Measurements from ENCODE around the gene LSR. TPM values are rescaled to one million over a fixed set of nuclear protein-coding genes. Genes with fewer than 3 reads are reported as not detected.

The LSR gene
- polyA plus RNA-seq, 1 experiment: 0.32 TPM

DNA sequence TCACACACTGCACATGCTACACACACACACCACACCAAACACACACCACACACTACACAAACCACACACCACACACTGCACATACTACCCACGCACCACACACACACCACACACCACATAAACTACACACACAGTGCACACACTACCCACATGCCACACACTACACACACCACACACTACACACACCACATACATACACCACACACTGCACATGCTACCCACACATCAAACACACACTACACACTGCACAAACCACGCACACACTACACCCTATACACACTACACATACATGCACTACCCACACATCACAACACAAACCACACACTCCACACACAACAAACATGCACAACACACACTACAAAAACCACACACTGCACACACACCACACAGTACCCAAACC, 49.1 kb downstream of the LSR start:
- Histone ChIP-seq H3K4me3 (ENCODE audit: low read depth, low read length) (no peak overlapping the region), H3K27ac (ENCODE audit: low read depth, low read length) (no peak overlapping the region), H3K9me3 (ENCODE audit: control insufficient read depth, insufficient read depth, low read length) (peaks cover 16% of the 10 kb centered on the region; the same call in 1 of the 2 replicates), H3K27me3 (ENCODE audit: control insufficient read depth, insufficient read depth, low read length) (peaks cover 15% of the 10 kb centered on the region)
- POLR2A ChIA-PET: no interaction called here
- CTCF ChIA-PET: no interaction called here
- DNase-seq (ENCODE audit: low read depth, low spot score): no peak
- TF ChIP-seq, protein P1, sequence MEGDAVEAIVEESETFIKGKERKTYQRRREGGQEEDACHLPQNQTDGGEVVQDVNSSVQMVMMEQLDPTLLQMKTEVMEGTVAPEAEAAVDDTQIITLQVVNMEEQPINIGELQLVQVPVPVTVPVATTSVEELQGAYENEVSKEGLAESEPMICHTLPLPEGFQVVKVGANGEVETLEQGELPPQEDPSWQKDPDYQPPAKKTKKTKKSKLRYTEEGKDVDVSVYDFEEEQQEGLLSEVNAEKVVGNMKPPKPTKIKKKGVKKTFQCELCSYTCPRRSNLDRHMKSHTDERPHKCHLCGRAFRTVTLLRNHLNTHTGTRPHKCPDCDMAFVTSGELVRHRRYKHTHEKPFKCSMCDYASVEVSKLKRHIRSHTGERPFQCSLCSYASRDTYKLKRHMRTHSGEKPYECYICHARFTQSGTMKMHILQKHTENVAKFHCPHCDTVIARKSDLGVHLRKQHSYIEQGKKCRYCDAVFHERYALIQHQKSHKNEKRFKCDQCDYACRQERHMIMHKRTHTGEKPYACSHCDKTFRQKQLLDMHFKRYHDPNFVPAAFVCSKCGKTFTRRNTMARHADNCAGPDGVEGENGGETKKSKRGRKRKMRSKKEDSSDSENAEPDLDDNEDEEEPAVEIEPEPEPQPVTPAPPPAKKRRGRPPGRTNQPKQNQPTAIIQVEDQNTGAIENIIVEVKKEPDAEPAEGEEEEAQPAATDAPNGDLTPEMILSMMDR (IDR thresholded peaks at IDR 0.05; ENCODE audit: low read depth, low read length): no peak

DNA sequence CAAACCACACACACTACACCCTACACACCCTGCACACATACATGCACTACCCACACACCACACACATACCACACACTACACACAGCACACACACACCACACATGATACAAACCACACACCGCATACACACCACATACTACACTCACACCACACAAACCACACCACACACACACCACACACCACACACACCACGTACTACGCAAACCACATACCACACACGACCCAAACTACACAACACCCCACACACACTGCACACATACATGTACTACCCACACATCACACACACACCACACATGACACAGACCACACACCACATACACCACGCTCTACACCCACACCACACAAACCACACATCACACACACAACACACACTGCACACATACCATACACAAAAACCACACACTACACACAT, 49.8 kb downstream of the LSR start:
- POLR2A ChIA-PET: no interaction called here
- no peak overlapping the region for H3K4me3 ChIP-seq (ENCODE audit: low read depth, low read length)
- no peak overlapping the region for H3K27ac ChIP-seq (ENCODE audit: low read depth, low read length)
- TF ChIP-seq, protein P1 (IDR thresholded peaks at IDR 0.05; ENCODE audit: low read depth, low read length): no peak
- peaks cover 16% of the 10 kb centered on the region; the same call in 1 of the 2 replicates for H3K9me3 ChIP-seq (ENCODE audit: control insufficient read depth, insufficient read depth, low read length)
- CTCF ChIA-PET: no interaction called here
- peaks cover 9% of the 10 kb centered on the region for H3K27me3 ChIP-seq (ENCODE audit: control insufficient read depth, insufficient read depth, low read length)
- DNase-seq (ENCODE audit: low read depth, low spot score): no peak

DNA sequence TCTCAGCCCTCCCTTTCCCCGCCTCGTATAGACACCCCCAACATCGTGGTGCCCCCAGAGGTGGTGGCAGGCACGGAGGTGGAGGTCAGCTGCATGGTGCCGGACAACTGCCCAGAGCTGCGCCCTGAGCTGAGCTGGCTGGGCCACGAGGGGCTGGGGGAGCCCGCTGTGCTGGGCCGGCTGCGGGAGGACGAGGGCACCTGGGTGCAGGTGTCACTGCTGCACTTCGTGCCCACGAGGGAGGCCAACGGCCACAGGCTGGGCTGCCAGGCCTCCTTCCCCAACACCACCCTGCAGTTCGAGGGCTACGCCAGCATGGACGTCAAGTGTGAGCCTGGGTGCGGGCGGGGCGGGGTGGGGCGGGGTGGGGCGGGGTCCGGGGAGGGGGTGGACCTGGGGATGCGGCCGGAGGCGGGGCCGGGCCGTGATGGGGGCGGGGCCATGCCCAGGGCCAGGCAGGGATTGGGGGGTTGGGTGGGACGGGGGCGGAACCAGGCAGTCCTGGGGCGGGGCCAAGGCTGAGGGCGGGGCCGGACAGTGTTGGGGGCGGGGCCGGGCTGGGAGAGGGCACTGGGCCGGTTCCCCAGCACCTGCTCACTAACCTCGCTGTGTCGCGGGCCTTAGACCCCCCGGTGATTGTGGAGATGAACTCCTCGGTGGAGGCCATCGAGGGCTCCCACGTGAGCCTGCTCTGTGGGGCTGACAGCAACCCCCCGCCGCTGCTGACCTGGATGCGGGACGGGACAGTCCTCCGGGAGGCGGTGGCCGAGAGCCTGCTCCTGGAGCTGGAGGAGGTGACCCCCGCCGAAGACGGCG, 50.9 kb downstream of the LSR start:
- DNase-seq (ENCODE audit: low read depth, low spot score): no peak
- TF ChIP-seq, protein P1 (IDR thresholded peaks at IDR 0.05; ENCODE audit: low read depth, low read length): no peak
- ChIA-PET CTCF (no interaction called here), POLR2A (no interaction called here)
- Histone ChIP-seq H3K27ac (ENCODE audit: low read depth, low read length) (no peak overlapping the region), H3K4me3 (ENCODE audit: low read depth, low read length) (no peak overlapping the region), H3K9me3 (ENCODE audit: control insufficient read depth, insufficient read depth, low read length) (peaks cover 16% of the 10 kb centered on the region; the same call in 1 of the 2 replicates), H3K27me3 (ENCODE audit: control insufficient read depth, insufficient read depth, low read length) (peaks cover 7% of the 10 kb centered on the region)

DNA sequence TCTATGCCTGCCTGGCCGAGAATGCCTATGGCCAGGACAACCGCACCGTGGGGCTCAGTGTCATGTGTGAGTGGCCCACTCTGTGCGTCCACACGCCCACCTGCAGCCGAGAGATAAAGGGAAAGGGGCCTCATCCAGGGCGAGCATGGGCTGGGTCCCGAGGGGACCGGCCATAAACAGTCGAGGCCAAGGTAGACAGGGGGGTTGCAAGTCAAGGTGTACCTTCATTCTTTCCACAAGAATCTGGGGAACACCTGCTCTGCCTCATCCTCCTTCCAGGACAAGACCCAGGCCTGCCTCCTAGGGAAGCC, 51.5 kb downstream of the LSR start:
- DNase-seq (ENCODE audit: low read depth, low spot score): no peak
- peaks cover 9% of the 10 kb centered on the region for H3K27me3 ChIP-seq (ENCODE audit: control insufficient read depth, insufficient read depth, low read length)
- H3K9me3 ChIP-seq (ENCODE audit: control insufficient read depth, insufficient read depth, low read length): peaks cover 16% of the 10 kb centered on the region; the same call in 1 of the 2 replicates
- CTCF ChIA-PET: no interaction called here
- POLR2A ChIA-PET: no interaction called here
- H3K4me3 ChIP-seq (ENCODE audit: low read depth, low read length): no peak overlapping the region
- TF ChIP-seq, protein P1 (IDR thresholded peaks at IDR 0.05; ENCODE audit: low read depth, low read length): no peak
- H3K27ac ChIP-seq (ENCODE audit: low read depth, low read length): no peak overlapping the region

DNA sequence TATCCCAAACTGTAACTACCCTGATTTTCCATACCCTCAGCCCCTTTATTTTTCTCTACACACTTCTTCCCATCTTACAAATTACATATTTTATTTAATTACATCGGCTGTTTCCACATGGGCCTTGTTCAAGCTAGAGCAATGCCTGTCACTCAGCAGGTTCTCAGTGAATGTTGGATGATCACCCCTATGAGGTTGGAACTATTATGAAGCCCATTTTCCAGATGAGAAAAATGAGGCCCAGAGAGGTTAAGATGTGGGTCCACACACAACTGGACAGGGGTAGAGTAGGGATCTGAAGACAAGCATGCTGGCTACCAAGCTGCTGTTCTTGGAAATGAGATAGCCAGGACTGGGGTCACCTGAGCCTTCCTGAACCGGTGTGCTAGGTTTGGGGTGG, 53.2 kb downstream of the LSR start:
- ChIA-PET CTCF (no interaction called here), POLR2A (no interaction called here)
- Histone ChIP-seq H3K27ac (ENCODE audit: low read depth, low read length) (no peak overlapping the region), H3K27me3 (ENCODE audit: control insufficient read depth, insufficient read depth, low read length) (peaks cover 9% of the 10 kb centered on the region), H3K4me3 (ENCODE audit: low read depth, low read length) (no peak overlapping the region), H3K9me3 (ENCODE audit: control insufficient read depth, insufficient read depth, low read length) (peaks cover 16% of the 10 kb centered on the region; the same call in 1 of the 2 replicates)
- no peak for DNase-seq (ENCODE audit: low read depth, low spot score)
- TF ChIP-seq, protein P1 (IDR thresholded peaks at IDR 0.05; ENCODE audit: low read depth, low read length): no peak

Data from AG04450 (cell line).